LNCaP clone FGC (cell line): ENCODE results near the gene SNAP47.

Experiments used
- DNase-seq: peaks from one replicate; pipeline ENCODE4 v3.0.0-alpha.2; 2011; ENCODE audit warnings: low read depth
- H3K4me3 ChIP-seq: 2 replicates; pipeline ENCODE4 v1.5.1; 2011; ENCODE audit warnings: mild to moderate bottlenecking, low read depth, low read length, control low read depth
- TF ChIP-seq, protein P1 (sequence below): IDR thresholded peaks from 2 replicates; pipeline ENCODE4 v1.5.1; 2012; ENCODE audit warnings: mild to moderate bottlenecking; ENCODE audit not compliant: control insufficient read depth, insufficient read depth; ENCODE audit errors: extremely low read depth

The SNAP47 gene

DNA sequence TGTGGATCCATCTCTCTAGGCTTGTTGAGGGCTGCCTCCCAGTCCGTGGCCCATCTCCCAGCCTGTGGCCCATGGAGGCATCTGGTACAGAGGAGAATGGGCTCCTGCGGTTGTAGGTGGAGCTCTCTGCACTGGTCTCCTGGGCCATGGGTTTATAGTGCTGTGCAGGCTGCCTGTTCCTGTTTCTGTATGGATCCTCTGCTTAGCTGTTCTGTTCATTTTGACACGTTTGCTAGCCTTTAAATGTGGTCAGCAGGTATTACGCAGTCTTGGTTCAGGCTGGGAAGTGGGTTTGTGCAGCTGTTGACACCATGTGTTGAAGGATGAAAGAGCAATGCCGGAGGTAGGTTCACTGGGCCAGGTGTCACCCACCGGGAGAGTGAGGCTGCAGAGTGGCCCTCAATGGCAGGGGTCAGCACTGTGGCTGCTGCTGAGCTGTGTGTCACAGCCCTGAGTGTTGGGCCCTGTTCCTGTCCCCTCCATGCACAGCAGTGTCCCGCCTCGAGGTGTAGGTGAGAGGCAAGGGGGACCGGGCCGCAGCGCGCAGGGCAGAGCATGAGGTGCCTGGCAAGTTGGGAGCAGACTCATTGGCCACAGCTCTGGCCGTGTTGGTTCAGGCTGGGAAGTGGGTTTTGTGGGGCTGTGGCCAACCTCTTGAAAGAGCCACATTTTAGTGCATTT lies 39.0 kb downstream of the SNAP47 start:
- no peak for DNase-seq
- H3K4me3 ChIP-seq = no peak overlapping the region
- TF ChIP-seq, protein P1, sequence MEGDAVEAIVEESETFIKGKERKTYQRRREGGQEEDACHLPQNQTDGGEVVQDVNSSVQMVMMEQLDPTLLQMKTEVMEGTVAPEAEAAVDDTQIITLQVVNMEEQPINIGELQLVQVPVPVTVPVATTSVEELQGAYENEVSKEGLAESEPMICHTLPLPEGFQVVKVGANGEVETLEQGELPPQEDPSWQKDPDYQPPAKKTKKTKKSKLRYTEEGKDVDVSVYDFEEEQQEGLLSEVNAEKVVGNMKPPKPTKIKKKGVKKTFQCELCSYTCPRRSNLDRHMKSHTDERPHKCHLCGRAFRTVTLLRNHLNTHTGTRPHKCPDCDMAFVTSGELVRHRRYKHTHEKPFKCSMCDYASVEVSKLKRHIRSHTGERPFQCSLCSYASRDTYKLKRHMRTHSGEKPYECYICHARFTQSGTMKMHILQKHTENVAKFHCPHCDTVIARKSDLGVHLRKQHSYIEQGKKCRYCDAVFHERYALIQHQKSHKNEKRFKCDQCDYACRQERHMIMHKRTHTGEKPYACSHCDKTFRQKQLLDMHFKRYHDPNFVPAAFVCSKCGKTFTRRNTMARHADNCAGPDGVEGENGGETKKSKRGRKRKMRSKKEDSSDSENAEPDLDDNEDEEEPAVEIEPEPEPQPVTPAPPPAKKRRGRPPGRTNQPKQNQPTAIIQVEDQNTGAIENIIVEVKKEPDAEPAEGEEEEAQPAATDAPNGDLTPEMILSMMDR = no peak

- TF ChIP-seq, protein P1 = no peak
- H3K4me3 ChIP-seq = no peak overlapping the region
- no peak for DNase-seq
Measured at GRCh38 chr1:227774821-227775661, 39.8 kb downstream of the SNAP47 start.

- TF ChIP-seq, protein P1 = no peak
- DNase-seq = no peak
- H3K4me3 ChIP-seq = no peak overlapping the region
Measured at GRCh38 chr1:227775841-227776240, 40.6 kb downstream of the SNAP47 start.

- H3K4me3 ChIP-seq = no peak overlapping the region
- no peak for DNase-seq
- TF ChIP-seq, protein P1 = no peak
Measured at GRCh38 chr1:227776331-227776771, 41.1 kb downstream of the SNAP47 start.

- DNase-seq = no peak
- H3K4me3 ChIP-seq = no peak overlapping the region
- TF ChIP-seq, protein P1 = no peak
Measured at GRCh38 chr1:227777156-227777555, 41.9 kb downstream of the SNAP47 start.

DNA sequence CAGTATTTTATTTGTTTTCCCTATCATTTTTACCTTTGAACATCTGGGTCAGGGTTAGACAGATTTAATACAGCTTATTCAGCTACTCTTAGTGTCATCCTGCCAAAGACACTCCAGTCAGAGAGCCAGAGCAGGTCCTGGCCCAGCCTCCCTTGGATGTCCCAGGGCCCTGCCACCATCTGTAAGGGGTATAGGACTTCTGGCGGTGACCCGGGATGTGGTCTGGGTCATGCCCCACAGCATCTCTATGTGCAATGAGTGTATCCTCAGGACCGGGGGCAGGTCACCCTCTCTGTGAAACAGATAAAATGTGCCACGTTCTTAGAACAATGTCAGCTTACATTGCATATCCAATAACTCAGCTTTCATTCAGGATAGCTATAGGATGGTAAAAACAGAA lies 42.4 kb downstream of the SNAP47 start:
- TF ChIP-seq, protein P1 = no peak
- no peak overlapping the region for H3K4me3 ChIP-seq
- DNase-seq = no peak
